Mesodermal cell (in vitro differentiated cells): ENCODE measurements around the gene CD36.
"Not testable (repeated sequence)": the region's sequence is repeated elsewhere in the genome, so short reads cannot be mapped to it uniquely, and the experiment has no call there.

Source experiments
- H3K27ac ChIP-seq: 2 replicates; pipeline ENCODE4 v1.7.0; 2013; ENCODE audit warnings: mild to moderate bottlenecking, low read depth, low read length, moderate library complexity; ENCODE audit not compliant: severe bottlenecking
- H3K36me3 ChIP-seq: 2 replicates; pipeline ENCODE4 v1.7.1; 2013; ENCODE audit warnings: mild to moderate bottlenecking, low read length, moderate library complexity; ENCODE audit not compliant: control insufficient read depth, insufficient read depth
- H3K4me1 ChIP-seq: one replicate; pipeline ENCODE4 v1.7.1; 2013; ENCODE audit warnings: mild to moderate bottlenecking, low read length; ENCODE audit not compliant: insufficient read depth, control insufficient read depth, poor library complexity, severe bottlenecking
- H3K4me3 ChIP-seq: 2 replicates; pipeline ENCODE4 v1.7.0; 2013; ENCODE audit warnings: low read length, control low read depth, mild to moderate bottlenecking; ENCODE audit not compliant: insufficient read depth, poor library complexity, severe bottlenecking; ENCODE audit errors: extremely low read depth
- H3K9me3 ChIP-seq: 2 replicates; pipeline ENCODE4 v1.7.1; 2013; ENCODE audit warnings: mild to moderate bottlenecking, low read length, moderate library complexity; ENCODE audit not compliant: control insufficient read depth
- WGBS, 2 experiments: methylation state at CpG; one replicate each; pipeline ENCODE4 v1.1.5; 2013; ENCODE audit warnings: missing lambda C conversion rate in 2 of 2; ENCODE audit not compliant: insufficient coverage in 2 of 2; 5-methylcytosine and 5-hydroxymethylcytosine counted together

Gene CD36

GRCh38 chr7:80669367-80669766 is 30.9 kb downstream of the CD36 start:
- not testable (repeated sequence) for H3K4me1 ChIP-seq, H3K9me3 ChIP-seq, H3K27ac ChIP-seq, H3K36me3 ChIP-seq, H3K4me3 ChIP-seq
- 86 to 100% methylated on average over 4 to 5 of the region's 6 CpGs for WGBS, 2 experiments

GRCh38 chr7:80671744-80672143 is 33.3 kb downstream of the CD36 start:
- Histone ChIP-seq H3K4me3 (no peak overlapping the region), H3K36me3 (no peaks in the 10 kb centered on the region)

GRCh38 chr7:80675090-80675489 is 36.6 kb downstream of the CD36 start:
- no peaks in the 10 kb centered on the region for H3K9me3 ChIP-seq
- no peak overlapping the region for H3K27ac ChIP-seq
- no CpG with 5 or more reads among the region's 1 CpG for WGBS, 2 experiments
- H3K4me1 ChIP-seq, result no peaks in the 10 kb centered on the region
- H3K36me3 ChIP-seq, result no peaks in the 10 kb centered on the region
- H3K4me3 ChIP-seq, result no peak overlapping the region

More at GRCh38 chr7:80671744-80672143, 33.3 kb downstream of the CD36 start:
- H3K27ac ChIP-seq, result no peak overlapping the region
- no peaks in the 10 kb centered on the region for H3K9me3 ChIP-seq
- H3K4me1 ChIP-seq, result no peaks in the 10 kb centered on the region
- no CpG with 5 or more reads among the region's 1 CpG for WGBS, 2 experiments

DNA sequence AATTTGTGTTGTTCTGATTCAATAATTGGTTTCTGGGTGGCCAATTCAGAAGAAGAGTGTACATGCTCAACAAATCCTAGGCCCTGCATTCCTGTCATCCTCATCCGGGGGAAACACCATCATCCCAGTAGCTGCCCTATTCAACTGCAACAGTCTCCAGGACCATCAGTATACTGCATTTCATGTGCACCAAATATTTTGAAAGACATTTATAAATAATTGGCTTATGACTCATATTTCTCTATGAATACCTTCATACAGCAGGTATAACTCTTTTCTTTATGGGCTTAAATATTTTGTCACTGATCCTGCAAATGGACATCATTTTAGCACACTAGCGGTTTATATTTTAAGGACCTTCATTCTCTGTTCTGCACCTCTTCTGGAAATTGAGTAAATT is 38.0 kb downstream of the CD36 start:
- H3K4me3 ChIP-seq, result no peak overlapping the region
- H3K9me3 ChIP-seq, result no peaks in the 10 kb centered on the region
- WGBS, 2 experiments, result no CpG with 5 or more reads among the region's 2 CpGs
- H3K36me3 ChIP-seq, result no peaks in the 10 kb centered on the region
- H3K27ac ChIP-seq, result no peak overlapping the region
- H3K4me1 ChIP-seq, result no peaks in the 10 kb centered on the region

DNA sequence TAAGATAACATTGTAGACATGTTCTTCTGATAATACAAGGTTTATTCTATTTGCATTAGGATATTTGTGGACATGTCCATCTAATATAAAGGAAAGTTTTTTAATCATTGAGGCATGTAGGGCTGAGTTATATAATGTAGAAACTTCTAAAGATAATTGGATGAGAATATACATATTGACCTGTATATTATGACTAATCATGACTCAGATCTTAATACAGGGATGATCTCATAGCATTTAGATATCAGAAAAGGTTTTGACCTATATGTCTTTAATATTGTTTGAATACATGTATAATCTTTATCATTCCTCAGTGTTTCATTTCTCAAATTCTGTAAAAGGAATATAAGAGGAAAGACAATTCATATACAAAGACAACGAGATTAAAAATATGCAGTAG is 39.2 kb downstream of the CD36 start:
- H3K4me3 ChIP-seq, result no peak overlapping the region
- no peaks in the 10 kb centered on the region for H3K4me1 ChIP-seq
- WGBS, 2 experiments, result 100% methylated on average over 1 of the region's 1 CpG; no CpG with 5 or more reads in 1 of the 2 experiments
- no peaks in the 10 kb centered on the region for H3K9me3 ChIP-seq
- no peaks in the 10 kb centered on the region for H3K36me3 ChIP-seq
- H3K27ac ChIP-seq, result no peak overlapping the region

DNA sequence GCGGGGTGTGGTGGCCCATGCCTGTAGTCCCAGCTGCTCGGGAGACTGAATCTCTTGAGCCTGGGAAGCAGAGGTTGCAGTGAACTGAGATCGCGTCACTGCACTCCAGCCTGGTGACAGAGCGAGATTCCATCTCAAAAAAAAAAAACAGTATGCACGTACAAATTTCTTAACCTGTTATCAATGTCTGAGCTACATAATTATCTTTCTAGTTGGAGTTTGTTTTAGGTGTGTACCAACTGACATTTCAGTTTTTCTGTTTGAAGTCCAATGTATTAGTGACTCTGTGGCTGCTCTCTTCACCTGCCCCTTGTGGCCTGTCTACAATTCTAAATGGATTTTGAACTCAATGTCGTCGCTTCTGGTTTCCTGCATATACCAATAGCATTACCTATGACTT is 40.3 kb downstream of the CD36 start:
- H3K4me1 ChIP-seq, result no peaks in the 10 kb centered on the region
- 80 to 86% methylated on average over 1 to 3 of the region's 8 CpGs for WGBS, 2 experiments

GRCh38 chr7:80679921-80680907 is 41.8 kb downstream of the CD36 start:
- H3K4me1 ChIP-seq, result no peaks in the 10 kb centered on the region
- 77 to 94% methylated on average over 4 to 6 of the region's 10 CpGs for WGBS, 2 experiments
- H3K36me3 ChIP-seq, result no peaks in the 10 kb centered on the region
- no peak overlapping the region for H3K4me3 ChIP-seq
- H3K27ac ChIP-seq, result no peak overlapping the region
- H3K9me3 ChIP-seq, result no peaks in the 10 kb centered on the region

More for the DNA sequence above, 40.3 kb downstream of the CD36 start:
- Histone ChIP-seq H3K27ac (no peak overlapping the region), H3K9me3 (no peaks in the 10 kb centered on the region), H3K4me3 (no peak overlapping the region), H3K36me3 (no peaks in the 10 kb centered on the region)

- H3K4me1 ChIP-seq, result no peaks in the 10 kb centered on the region
- H3K27ac ChIP-seq, result no peak overlapping the region
- no peak overlapping the region for H3K4me3 ChIP-seq
- no peaks in the 10 kb centered on the region for H3K9me3 ChIP-seq
- H3K36me3 ChIP-seq, result no peaks in the 10 kb centered on the region
These were observed 42.9 kb downstream of the CD36 start for GRCh38 chr7:80681272-80681885.

GRCh38 chr7:80682744-80683143 is 44.3 kb downstream of the CD36 start:
- Histone ChIP-seq H3K36me3 (no peaks in the 10 kb centered on the region), H3K4me1 (no peaks in the 10 kb centered on the region), H3K9me3 (no peaks in the 10 kb centered on the region), H3K4me3 (no peak overlapping the region), H3K27ac (no peak overlapping the region)
- WGBS, 2 experiments, result 98% methylated on average over 16 of the region's 19 CpGs

- H3K9me3 ChIP-seq, result no peaks in the 10 kb centered on the region
- WGBS, 2 experiments, result 100% methylated on average over 1 of the region's 2 CpGs; no CpG with 5 or more reads in 1 of the 2 experiments
- H3K4me1 ChIP-seq, result no peaks in the 10 kb centered on the region
- no peak overlapping the region for H3K27ac ChIP-seq
- no peaks in the 10 kb centered on the region for H3K36me3 ChIP-seq
- no peak overlapping the region for H3K4me3 ChIP-seq
These were observed 48.1 kb downstream of the CD36 start for GRCh38 chr7:80686576-80686975.
